Neural cell (in vitro differentiated cells): ENCODE data around the gene SS18L1. TPM values are rescaled to one million over a fixed set of nuclear protein-coding genes. Genes with fewer than 3 reads are reported as not detected.

ENCODE experiments used
- H2AFZ ChIP-seq: fragments of 200-600, 300-800 bp; sonication (generic), shearing (Covaris generic); 2 replicates; pipeline ENCODE4 v1.6.0; 2014; ENCODE audit warnings: low read depth, mild to moderate bottlenecking, antibody characterized with exemption, low read length, moderate library complexity
- H3F3A ChIP-seq: fragments of 200-600 bp; shearing (Covaris generic); 2 replicates; pipeline ENCODE4 v1.6.1; 2016; ENCODE audit warnings: mild to moderate bottlenecking, moderate library complexity, mixed read lengths, antibody characterized with exemption, low read length; ENCODE audit not compliant: insufficient read depth, poor library complexity, severe bottlenecking
- H3K27ac ChIP-seq: fragments of 200-600, 300-800 bp; sonication (generic), shearing (Covaris generic); 2 replicates; pipeline ENCODE4 v1.5.1; 2014; ENCODE audit warnings: mild to moderate bottlenecking, low read length, moderate library complexity
- H3K27me3 ChIP-seq: fragments of 300-800, 200-600 bp; sonication (generic), shearing (Covaris generic); 2 replicates; pipeline ENCODE4 v1.6.0; 2014; ENCODE audit warnings: mild to moderate bottlenecking, low read depth, low read length, moderate library complexity; ENCODE audit not compliant: insufficient read depth
- H3K36me3 ChIP-seq: fragments of 300-800, 200-600 bp; sonication (generic), shearing (Covaris generic); 2 replicates; pipeline ENCODE4 v1.5.1; 2014; ENCODE audit warnings: mild to moderate bottlenecking, antibody characterized with exemption, low read length, moderate library complexity; ENCODE audit not compliant: insufficient read depth
- H3K4me2 ChIP-seq: fragments of 300-800, 200-600 bp; sonication (generic), shearing (Covaris generic); 2 replicates; pipeline ENCODE4 v1.6.0; 2014; ENCODE audit warnings: mild to moderate bottlenecking, low read length
- H3K4me3 ChIP-seq: fragments of 300-800, 200-600 bp; sonication (generic), shearing (Covaris generic); 2 replicates; pipeline ENCODE4 v1.5.1; 2014; ENCODE audit warnings: mild to moderate bottlenecking, low read length, moderate library complexity
- H3K79me2 ChIP-seq: fragments of 200-600 bp; shearing (Covaris generic); replicated peaks from 2 replicates; pipeline ENCODE4 v1.6.0; 2014; ENCODE audit warnings: mild to moderate bottlenecking, low read length, moderate library complexity; ENCODE audit not compliant: insufficient read depth
- H3K9ac ChIP-seq: fragments of 300-800, 200-600 bp; sonication (generic), shearing (Covaris generic); 2 replicates; pipeline ENCODE4 v1.6.1; 2016; ENCODE audit warnings: mild to moderate bottlenecking, low read length, mixed read lengths
- H3K9me2 ChIP-seq: fragments of 200-600 bp; shearing (Covaris generic); 2 replicates; pipeline ENCODE4 v1.6.1; 2016; ENCODE audit warnings: mild to moderate bottlenecking, low read length, mixed read lengths; ENCODE audit not compliant: insufficient read depth
- H3K9me3 ChIP-seq: fragments of 200-600, 300-800 bp; sonication (generic), shearing (Covaris generic); 2 replicates; pipeline ENCODE4 v1.6.1; 2016; ENCODE audit warnings: mild to moderate bottlenecking, mixed run types, low read length, moderate library complexity, mixed read lengths
- H4K20me1 ChIP-seq: fragments of 200-600 bp; shearing (Covaris generic); 2 replicates; pipeline ENCODE4 v1.6.1; 2016; ENCODE audit warnings: mild to moderate bottlenecking, mixed run types; ENCODE audit not compliant: insufficient read depth
- CTCF ChIP-seq: fragments of 450-650 bp; IDR thresholded peaks from 2 replicates; pipeline ENCODE4 v1.5.1; 2014; ENCODE audit warnings: antibody characterized with exemption, mild to moderate bottlenecking, moderate library complexity; ENCODE audit not compliant: poor library complexity, severe bottlenecking
- EP300 ChIP-seq: fragments of 450-650 bp; conservative IDR thresholded peaks from 2 replicates; pipeline ENCODE4 v1.6.1; 2014; ENCODE audit warnings: antibody characterized with exemption, mild to moderate bottlenecking, moderate library complexity; ENCODE audit not compliant: poor library complexity, severe bottlenecking
- EZH2 ChIP-seq: fragments of 200-600, 300-800 bp; shearing (Covaris generic), sonication (generic); IDR thresholded peaks from 2 replicates; pipeline ENCODE4 v1.6.1; 2014; ENCODE audit warnings: antibody characterized with exemption, low read length, borderline replicate concordance, mild to moderate bottlenecking; ENCODE audit not compliant: insufficient read depth, poor library complexity, severe bottlenecking
- MXI1 ChIP-seq: fragments of 450-650 bp; conservative IDR thresholded peaks from 2 replicates; pipeline ENCODE4 v1.6.1; 2014; ENCODE audit warnings: antibody characterized with exemption, mild to moderate bottlenecking; ENCODE audit not compliant: poor library complexity, severe bottlenecking
- POLR2AphosphoS5 ChIP-seq: IDR thresholded peaks from 2 replicates; pipeline ENCODE4 v1.6.1; 2012
- RAD21 ChIP-seq: fragments of 450-650 bp; conservative IDR thresholded peaks from 2 replicates; pipeline ENCODE4 v1.6.1; 2014; ENCODE audit warnings: antibody characterized with exemption, mild to moderate bottlenecking, moderate library complexity
- REST ChIP-seq: IDR thresholded peaks from 2 replicates; pipeline ENCODE4 v1.6.1; 2012; ENCODE audit warnings: borderline replicate concordance
- SMC3 ChIP-seq: fragments of 450-650 bp; conservative IDR thresholded peaks from 2 replicates; pipeline ENCODE4 v1.6.1; 2014; ENCODE audit warnings: antibody characterized with exemption, mild to moderate bottlenecking, moderate library complexity; ENCODE audit not compliant: poor library complexity
- TAF1 ChIP-seq: IDR thresholded peaks from 2 replicates; pipeline ENCODE4 v1.6.1; 2012; ENCODE audit warnings: low read depth
- polyA plus RNA-seq: library from polyadenylated mRNA; depleted of rRNA; stranded (reverse); fragments of >200 nt; gene quantifications from 2 replicates; pipeline ENCODE4 v1.2.3, GENCODE V29; 2014

The SS18L1 gene
- polyA plus RNA-seq, 1 donor from 2014 or later: 117 TPM

- Histone ChIP-seq H3K9me3 (no peaks in the 10 kb centered on the region), H3K27me3 (no peaks in the 10 kb centered on the region), H3K27ac (no peak overlapping the region), H3K79me2 (peaks cover 1% of the 10 kb centered on the region), H3K4me3 (no peak overlapping the region), H3K9ac (no peak overlapping the region), H2AFZ (no peak overlapping the region), H3K36me3 (no peaks in the 10 kb centered on the region), H4K20me1 (peaks cover 24% of the 10 kb centered on the region), H3K9me2 (no peaks in the 10 kb centered on the region), H3K4me2 (no peak overlapping the region), H3F3A (no peaks in the 10 kb centered on the region)
- TF ChIP-seq EZH2: no peak
- peak; percentile 22 for TF ChIP-seq POLR2AphosphoS5
Observed at GRCh38 chr20:62133864-62134263, 9.7 kb upstream of the SS18L1 start.

- Histone ChIP-seq H3K27me3 (no peaks in the 10 kb centered on the region), H3K27ac (no peak overlapping the region), H4K20me1 (peaks cover 31% of the 10 kb centered on the region)
Observed at GRCh38 chr20:62134735-62135231, 8.8 kb upstream of the SS18L1 start.

More at GRCh38 chr20:62134735-62135231, 8.8 kb upstream of the SS18L1 start:
- Histone ChIP-seq H3K36me3 (peaks cover 5% of the 10 kb centered on the region), H3K9ac (no peak overlapping the region), H3K9me3 (no peaks in the 10 kb centered on the region), H3K4me2 (no peak overlapping the region), H3K9me2 (no peaks in the 10 kb centered on the region), H3K79me2 (peaks cover 10% of the 10 kb centered on the region), H3F3A (no peaks in the 10 kb centered on the region), H3K4me3 (no peak overlapping the region), H2AFZ (no peak overlapping the region)
- no peak for TF ChIP-seq POLR2AphosphoS5
- TF ChIP-seq EP300: no peak
- TF ChIP-seq REST: no peak
- no peak for TF ChIP-seq RAD21
- no peak for TF ChIP-seq SMC3
- TF ChIP-seq CTCF: no peak
- no peak for TF ChIP-seq TAF1
- no peak for TF ChIP-seq MXI1
- TF ChIP-seq EZH2: no peak
